Epithelial cell of prostate (primary cell): ENCODE data around the gene KLHL17.

ENCODE experiments used
- DNase-seq: peaks from one replicate; pipeline ENCODE4 v3.0.0-alpha.2; 2011; ENCODE audit warnings: low read depth, low spot score
- H3K27ac ChIP-seq: fragments of 450-650 bp; 2 replicates; pipeline ENCODE4 v1.5.1; 2017; ENCODE audit warnings: mild to moderate bottlenecking

The KLHL17 gene

GRCh38 chr1:947958-948357, 12.4 kb upstream of the KLHL17 start:
- DNase-seq = no peak
- H3K27ac ChIP-seq = no peak overlapping the region

- no peak for DNase-seq
- no peak overlapping the region for H3K27ac ChIP-seq
Observed at GRCh38 chr1:950268-950667, 10.1 kb upstream of the KLHL17 start.

GRCh38 chr1:950881-951280, 9.5 kb upstream of the KLHL17 start:
- H3K27ac ChIP-seq = no peak overlapping the region
- DNase-seq = no peak

GRCh38 chr1:951364-951763, 9.0 kb upstream of the KLHL17 start:
- no peak for DNase-seq
- H3K27ac ChIP-seq = no peak overlapping the region

- H3K27ac ChIP-seq = no peak overlapping the region
- no peak for DNase-seq
Observed at GRCh38 chr1:952201-952600, 8.2 kb upstream of the KLHL17 start.

GRCh38 chr1:952603-953002, 7.8 kb upstream of the KLHL17 start:
- no peak overlapping the region for H3K27ac ChIP-seq
- no peak for DNase-seq

GRCh38 chr1:953524-954320, 6.7 kb upstream of the KLHL17 start:
- H3K27ac ChIP-seq = no peak overlapping the region

GRCh38 chr1:954927-955326, 5.5 kb upstream of the KLHL17 start:
- H3K27ac ChIP-seq = no peak overlapping the region
- DNase-seq = no peak

More at GRCh38 chr1:953524-954320, 6.7 kb upstream of the KLHL17 start:
- no peak for DNase-seq

- DNase-seq = no peak
- no peak overlapping the region for H3K27ac ChIP-seq
Observed at GRCh38 chr1:955474-955873, 4.9 kb upstream of the KLHL17 start.

GRCh38 chr1:956636-957035, 3.7 kb upstream of the KLHL17 start:
- no peak overlapping the region for H3K27ac ChIP-seq
- no peak for DNase-seq

- no peak for DNase-seq
- no peak within 1 kb of the TSS for H3K27ac ChIP-seq
Observed at GRCh38 chr1:958823-959730, 1.3 kb upstream of the KLHL17 start, which contains the start of gene NOC2L. Gene NOC2L, minus strand, starts transcription at chr1:959256. Its CDS starts 16 bp downstream, at chr1:959240.

- H3K27ac ChIP-seq = no peak overlapping the region
Observed at GRCh38 chr1:959731-960362, 537 bp upstream of the KLHL17 start.

GRCh38 chr1:961132-961669, 817 bp downstream of the KLHL17 start:
- no peak for DNase-seq
- H3K27ac ChIP-seq = no peak overlapping the region

More at GRCh38 chr1:959731-960362, 537 bp upstream of the KLHL17 start:
- DNase-seq = no peak

- DNase-seq = no peak
- no peak overlapping the region for H3K27ac ChIP-seq
Observed at GRCh38 chr1:962381-963300, 2.3 kb downstream of the KLHL17 start.

- H3K27ac ChIP-seq = no peak overlapping the region
- no peak for DNase-seq
Observed at GRCh38 chr1:963301-963651, 2.9 kb downstream of the KLHL17 start.

- no peak for DNase-seq
- no peak overlapping the region for H3K27ac ChIP-seq
Observed at GRCh38 chr1:963746-964525, 3.6 kb downstream of the KLHL17 start.

GRCh38 chr1:964691-965525, 4.5 kb downstream of the KLHL17 start:
- H3K27ac ChIP-seq = no peak overlapping the region
- DNase-seq = no peak
